Neuronal stem cell (in vitro differentiated cells): ENCODE data around the gene SMARCA2.

Source experiments
- DNase-seq: peaks from one replicate; pipeline ENCODE4 v3.0.0-alpha.2; 2013; ENCODE audit warnings: low spot score
- H2AFZ ChIP-seq: one replicate; pipeline ENCODE4 v1.6.1; 2013; ENCODE audit warnings: mild to moderate bottlenecking, low read length, inconsistent platforms
- H2AK5ac ChIP-seq: 2 replicates; pipeline ENCODE4 v1.6.1; 2013; ENCODE audit warnings: low read depth, mild to moderate bottlenecking, inconsistent platforms, low read length, moderate library complexity, mixed read lengths
- H2BK120ac ChIP-seq: 2 replicates; pipeline ENCODE4 v1.6.1; 2013; ENCODE audit warnings: low read depth, mild to moderate bottlenecking, inconsistent platforms, low read length, moderate library complexity, mixed read lengths
- H2BK12ac ChIP-seq: one replicate; pipeline ENCODE4 v1.6.1; 2013; ENCODE audit warnings: low read length, inconsistent platforms
- H2BK15ac ChIP-seq: 2 replicates; pipeline ENCODE4 v1.6.1; 2013; ENCODE audit warnings: mild to moderate bottlenecking, low read length, inconsistent platforms, mixed read lengths
- H2BK5ac ChIP-seq: one replicate; pipeline ENCODE4 v1.6.1; 2013; ENCODE audit warnings: inconsistent platforms, mild to moderate bottlenecking, low read length, moderate library complexity
- H3K14ac ChIP-seq: one replicate; pipeline ENCODE4 v1.6.1; 2013; ENCODE audit warnings: low read length, inconsistent platforms
- H3K18ac ChIP-seq: 2 replicates; pipeline ENCODE4 v1.6.1; 2013; ENCODE audit warnings: low read length, inconsistent platforms
- H3K23ac ChIP-seq: 2 replicates; pipeline ENCODE4 v1.6.1; 2013; ENCODE audit warnings: low read depth, mild to moderate bottlenecking, mixed read lengths, low read length, inconsistent platforms; ENCODE audit not compliant: poor library complexity
- H3K27ac ChIP-seq: replicated peaks from 3 replicates; pipeline ENCODE4 v1.5.1; 2013; ENCODE audit warnings: low read length, inconsistent platforms
- H3K27me3 ChIP-seq, 3 experiments: 2 replicates each; pipeline ENCODE4 v1.6.1; 2013; ENCODE audit warnings: low read length in 3 of 3, mild to moderate bottlenecking in 2 of 3, inconsistent platforms in 1 of 3, low read depth in 1 of 3, mixed read lengths in 1 of 3, moderate library complexity in 1 of 3; ENCODE audit not compliant: control insufficient read depth in 3 of 3, insufficient read depth in 3 of 3
- H3K36me3 ChIP-seq, 2 donors: replicated peaks in 1 of 2; 2 replicates each; pipeline ENCODE4 v1.6.1; 2013; ENCODE audit warnings: low read length in 2 of 2; ENCODE audit not compliant: control insufficient read depth in 2 of 2, insufficient read depth in 2 of 2
- H3K4ac ChIP-seq: 2 replicates; pipeline ENCODE4 v1.6.1; 2013; ENCODE audit warnings: inconsistent platforms, mild to moderate bottlenecking, low read length, moderate library complexity
- H3K4me1 ChIP-seq, 2 donors: 1 replicate in 1 of 2; 2 replicates in 1 of 2; pipeline ENCODE4 v1.6.1; 2013; ENCODE audit warnings: low read length in 2 of 2, low read depth in 1 of 2; ENCODE audit not compliant: control insufficient read depth in 2 of 2, insufficient read depth in 1 of 2
- H3K4me2 ChIP-seq: one replicate; pipeline ENCODE4 v1.6.1; 2013; ENCODE audit warnings: mild to moderate bottlenecking, low read length, inconsistent platforms; ENCODE audit not compliant: insufficient read depth, poor library complexity, severe bottlenecking
- H3K4me3 ChIP-seq, 2 donors: 2 replicates each; pipeline ENCODE4 v1.5.1; 2013; ENCODE audit warnings: low read length in 2 of 2, mild to moderate bottlenecking in 2 of 2, inconsistent platforms in 1 of 2, moderate library complexity in 1 of 2
- H3K79me1 ChIP-seq: one replicate; pipeline ENCODE4 v1.6.1; 2013; ENCODE audit warnings: low read depth, mild to moderate bottlenecking, inconsistent platforms, low read length, moderate library complexity
- H3K9ac ChIP-seq: one replicate; pipeline ENCODE4 v1.6.1; 2013; ENCODE audit warnings: mild to moderate bottlenecking, low read depth, low read length, inconsistent platforms; ENCODE audit not compliant: poor library complexity
- H3K9me3 ChIP-seq, 2 donors: replicated peaks in 1 of 2; 2 replicates each; pipeline versions ENCODE3 to v1.6.1; 2013; ENCODE audit warnings: low read length in 2 of 2, mild to moderate bottlenecking in 2 of 2, inconsistent platforms in 1 of 2, low read depth in 1 of 2, mixed read lengths in 1 of 2, moderate library complexity in 1 of 2; ENCODE audit not compliant: control insufficient read depth in 2 of 2, insufficient read depth in 1 of 2
- H4K8ac ChIP-seq: one replicate; pipeline ENCODE4 v1.6.1; 2013; ENCODE audit warnings: low read depth, mild to moderate bottlenecking, inconsistent platforms, low read length, moderate library complexity
- H4K91ac ChIP-seq: one replicate; pipeline ENCODE4 v1.6.1; 2013; ENCODE audit warnings: low read length, low read depth, mild to moderate bottlenecking, inconsistent platforms; ENCODE audit not compliant: poor library complexity
- WGBS, 2 donors: extraction: QIAGEN DNeasy Blood & Tissue Kit; methylation state at CpG; one replicate each; pipeline ENCODE4 v1.1.7; 2013; ENCODE audit warnings: missing lambda C conversion rate in 2 of 2, mixed read lengths in 1 of 2; ENCODE audit not compliant: insufficient read length in 2 of 2, insufficient replicate concordance in 1 of 2; ENCODE audit errors: extremely low coverage in 2 of 2; 5-methylcytosine and 5-hydroxymethylcytosine counted together

The SMARCA2 gene

DNA sequence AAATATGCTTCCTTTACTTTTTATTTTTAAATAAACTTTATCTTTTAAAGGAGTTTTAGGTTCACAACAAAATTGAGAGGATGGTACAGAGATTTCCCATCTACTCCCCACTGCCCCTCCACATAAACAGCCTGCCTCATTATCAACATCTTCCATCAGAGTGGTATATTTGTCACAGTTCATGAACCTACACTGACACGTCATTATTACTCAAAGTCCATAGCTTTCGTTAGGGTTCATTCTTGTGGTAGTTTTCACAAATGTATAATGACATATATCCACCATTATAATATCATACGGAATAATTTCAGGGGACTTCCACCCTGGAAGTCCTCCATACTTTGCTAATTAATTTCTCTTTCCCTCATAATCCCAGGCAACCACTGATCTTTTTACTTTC is 204.9 kb downstream of the SMARCA2 start:
- H3K36me3 ChIP-seq, result no peaks in the 10 kb centered on the region
- H3K4me3 ChIP-seq, result no peak overlapping the region
- no peak overlapping the region for H3K14ac ChIP-seq
- H2BK5ac ChIP-seq, result no peak overlapping the region
- H3K4ac ChIP-seq, result no peak overlapping the region
- no peak overlapping the region for H2AK5ac ChIP-seq
- no peak overlapping the region for H2BK120ac ChIP-seq
- peaks cover 0 to 1% of the 10 kb centered on the region in 2 donors for H3K9me3 ChIP-seq
- H3K4me2 ChIP-seq, result no peak overlapping the region
- DNase-seq, result no peak
- H2BK12ac ChIP-seq, result no peak overlapping the region
- H3K23ac ChIP-seq, result no peak overlapping the region
- H3K9ac ChIP-seq, result no peak overlapping the region
- no peaks in the 10 kb centered on the region for H3K79me1 ChIP-seq
- no CpG with 5 or more reads among the region's 3 CpGs for WGBS, 2 donors
- no peak overlapping the region for H2AFZ ChIP-seq
- no peak overlapping the region for H3K18ac ChIP-seq
- no peaks in the 10 kb centered on the region for H3K27me3 ChIP-seq
- no peaks in the 10 kb centered on the region for H3K4me1 ChIP-seq
- no peak overlapping the region for H3K27ac ChIP-seq
- no peak overlapping the region for H4K8ac ChIP-seq
- H4K91ac ChIP-seq, result no peak overlapping the region
- no peak overlapping the region for H2BK15ac ChIP-seq

- H3K27me3 ChIP-seq, result no peaks in the 10 kb centered on the region
- no peak overlapping the region for H3K23ac ChIP-seq
- H3K4ac ChIP-seq, result no peak overlapping the region
- no peak overlapping the region for H4K8ac ChIP-seq
- DNase-seq, result no peak
- H3K36me3 ChIP-seq, result no peaks in the 10 kb centered on the region
- H2AK5ac ChIP-seq, result no peak overlapping the region
- H3K9me3 ChIP-seq, result peaks cover 1 to 6% of the 10 kb centered on the region in 2 donors
- H3K4me1 ChIP-seq, result no peaks in the 10 kb centered on the region
- H3K18ac ChIP-seq, result no peak overlapping the region
- no peak overlapping the region for H3K4me2 ChIP-seq
- no peak overlapping the region for H3K9ac ChIP-seq
- no peak overlapping the region for H3K4me3 ChIP-seq
- no peak overlapping the region for H4K91ac ChIP-seq
- no peak overlapping the region for H2BK15ac ChIP-seq
- peak overlapping the region; percentile 79 for H2AFZ ChIP-seq
- H3K14ac ChIP-seq, result no peak overlapping the region
- WGBS, 2 donors, result no CpG with 5 or more reads among the region's 4 CpGs
- no peak overlapping the region for H3K27ac ChIP-seq
- H3K79me1 ChIP-seq, result no peaks in the 10 kb centered on the region
- no peak overlapping the region for H2BK5ac ChIP-seq
- no peak overlapping the region for H2BK12ac ChIP-seq
- no peak overlapping the region for H2BK120ac ChIP-seq
Observed at GRCh38 chr9:2227144-2227867, 212.2 kb downstream of the SMARCA2 start.

- Histone ChIP-seq H4K8ac (no peak overlapping the region), H3K4me1 (no peaks in the 10 kb centered on the region), H3K27me3 (no peaks in the 10 kb centered on the region), H3K9me3 (peaks cover 0 to 6% of the 10 kb centered on the region in 2 donors), H3K9ac (no peak overlapping the region), H3K4me3 (no peak overlapping the region), H3K27ac (no peak overlapping the region), H2BK15ac (no peak overlapping the region), H2BK120ac (no peak overlapping the region), H3K23ac (no peak overlapping the region), H3K79me1 (no peaks in the 10 kb centered on the region), H4K91ac (no peak overlapping the region), H3K14ac (no peak overlapping the region), H3K36me3 (no peaks in the 10 kb centered on the region), H3K18ac (no peak overlapping the region), H3K4ac (no peak overlapping the region), H2AFZ (peak overlapping the region; percentile 79), H2BK5ac (no peak overlapping the region), H3K4me2 (no peak overlapping the region), H2BK12ac (no peak overlapping the region), H2AK5ac (no peak overlapping the region)
- whole genome bisulfite sequencing, 2 donors, result no CpG with 5 or more reads among the region's 2 CpGs
- peak; percentile 17 for DNase-seq
Observed at GRCh38 chr9:2228132-2228531, 213.0 kb downstream of the SMARCA2 start.

DNA sequence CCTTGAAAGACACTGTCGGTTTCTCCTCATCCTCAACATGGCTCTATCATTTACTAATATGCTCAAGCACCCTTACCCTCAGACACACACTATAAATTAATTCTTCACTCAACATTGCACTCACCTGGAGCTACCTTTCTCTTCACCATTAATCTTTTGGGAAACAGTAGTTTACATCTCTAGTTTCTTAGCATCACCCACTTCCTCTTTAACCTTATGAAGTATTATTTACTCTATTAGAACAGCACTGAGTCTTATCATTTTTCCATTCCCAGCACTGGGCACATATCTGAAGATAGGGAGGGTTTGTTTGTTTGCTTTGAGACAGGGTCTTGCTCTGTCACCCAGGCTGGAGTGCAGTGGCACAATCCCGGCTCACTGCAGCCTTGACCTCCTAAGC is 213.5 kb downstream of the SMARCA2 start:
- Histone ChIP-seq H3K27me3 (no peaks in the 10 kb centered on the region), H3K23ac (no peak overlapping the region), H3K9ac (no peak overlapping the region), H3K4ac (no peak overlapping the region), H3K79me1 (no peaks in the 10 kb centered on the region), H3K4me2 (no peak overlapping the region), H3K36me3 (no peaks in the 10 kb centered on the region), H2AFZ (peak overlapping the region; percentile 79), H2AK5ac (no peak overlapping the region), H2BK5ac (no peak overlapping the region), H4K8ac (no peak overlapping the region), H2BK120ac (no peak overlapping the region), H2BK12ac (no peak overlapping the region), H3K4me1 (no peaks in the 10 kb centered on the region), H3K9me3 (peaks cover 0 to 6% of the 10 kb centered on the region in 2 donors), H2BK15ac (no peak overlapping the region), H3K4me3 (no peak overlapping the region), H3K14ac (no peak overlapping the region), H4K91ac (no peak overlapping the region), H3K18ac (no peak overlapping the region), H3K27ac (no peak overlapping the region)
- no peak for DNase-seq
- WGBS, 2 donors, result no CpG with 5 or more reads among the region's 2 CpGs
